GM10248 (cell line): ENCODE data around the gene LIN52.

Experiments used
- CTCF ChIA-PET: fragments of 300-600 bp; sonication (Branson Sonifier 250); formaldehyde crosslinking; extraction: SDS; loops from one replicate; lab custom pipeline; 2021; ENCODE audit warnings: antibody characterized with exemption; lab: Yijun Ruan, JAX
- POLR2A ChIA-PET: fragments of 350-650 bp; sonication (Branson Sonifier 250); formaldehyde crosslinking; extraction: SDS; loops from one replicate; lab custom pipeline; 2020; ENCODE audit warnings: antibody characterized with exemption; lab: Yijun Ruan, JAX
- DNase-seq: peaks from one replicate; pipeline ENCODE4 v3.0.0; 2012; ENCODE audit errors: extremely low spot score
- TF ChIP-seq, protein P1 (sequence below): IDR thresholded peaks from 2 replicates; pipeline ENCODE4 v1.5.1; 2012; ENCODE audit warnings: mild to moderate bottlenecking, low read depth; ENCODE audit errors: extremely low read depth, missing control alignments, control extremely low read depth

The LIN52 gene

DNA sequence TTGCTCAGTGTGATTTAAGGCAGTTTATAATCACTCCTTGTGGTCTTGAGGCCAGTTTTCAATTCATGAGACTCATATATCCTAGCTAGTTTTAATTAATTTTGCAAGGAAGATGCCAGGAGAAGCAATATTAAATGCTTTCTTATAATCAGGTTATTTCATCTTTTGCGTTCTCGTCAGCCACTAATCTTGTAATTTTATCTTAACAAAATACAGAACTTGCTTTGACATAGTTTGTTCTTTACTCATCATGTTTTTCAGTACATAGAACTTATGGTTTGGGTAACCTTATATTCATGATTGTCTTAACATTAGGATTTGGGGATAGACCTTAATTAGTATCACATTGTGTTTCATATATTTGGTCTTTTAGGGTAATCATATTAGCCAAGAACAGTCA lies 76.0 kb downstream of the LIN52 start:
- ChIA-PET CTCF (no interaction called here), POLR2A (no interaction called here)
- TF ChIP-seq, protein P1, sequence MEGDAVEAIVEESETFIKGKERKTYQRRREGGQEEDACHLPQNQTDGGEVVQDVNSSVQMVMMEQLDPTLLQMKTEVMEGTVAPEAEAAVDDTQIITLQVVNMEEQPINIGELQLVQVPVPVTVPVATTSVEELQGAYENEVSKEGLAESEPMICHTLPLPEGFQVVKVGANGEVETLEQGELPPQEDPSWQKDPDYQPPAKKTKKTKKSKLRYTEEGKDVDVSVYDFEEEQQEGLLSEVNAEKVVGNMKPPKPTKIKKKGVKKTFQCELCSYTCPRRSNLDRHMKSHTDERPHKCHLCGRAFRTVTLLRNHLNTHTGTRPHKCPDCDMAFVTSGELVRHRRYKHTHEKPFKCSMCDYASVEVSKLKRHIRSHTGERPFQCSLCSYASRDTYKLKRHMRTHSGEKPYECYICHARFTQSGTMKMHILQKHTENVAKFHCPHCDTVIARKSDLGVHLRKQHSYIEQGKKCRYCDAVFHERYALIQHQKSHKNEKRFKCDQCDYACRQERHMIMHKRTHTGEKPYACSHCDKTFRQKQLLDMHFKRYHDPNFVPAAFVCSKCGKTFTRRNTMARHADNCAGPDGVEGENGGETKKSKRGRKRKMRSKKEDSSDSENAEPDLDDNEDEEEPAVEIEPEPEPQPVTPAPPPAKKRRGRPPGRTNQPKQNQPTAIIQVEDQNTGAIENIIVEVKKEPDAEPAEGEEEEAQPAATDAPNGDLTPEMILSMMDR = no peak
- no peak for DNase-seq

DNA sequence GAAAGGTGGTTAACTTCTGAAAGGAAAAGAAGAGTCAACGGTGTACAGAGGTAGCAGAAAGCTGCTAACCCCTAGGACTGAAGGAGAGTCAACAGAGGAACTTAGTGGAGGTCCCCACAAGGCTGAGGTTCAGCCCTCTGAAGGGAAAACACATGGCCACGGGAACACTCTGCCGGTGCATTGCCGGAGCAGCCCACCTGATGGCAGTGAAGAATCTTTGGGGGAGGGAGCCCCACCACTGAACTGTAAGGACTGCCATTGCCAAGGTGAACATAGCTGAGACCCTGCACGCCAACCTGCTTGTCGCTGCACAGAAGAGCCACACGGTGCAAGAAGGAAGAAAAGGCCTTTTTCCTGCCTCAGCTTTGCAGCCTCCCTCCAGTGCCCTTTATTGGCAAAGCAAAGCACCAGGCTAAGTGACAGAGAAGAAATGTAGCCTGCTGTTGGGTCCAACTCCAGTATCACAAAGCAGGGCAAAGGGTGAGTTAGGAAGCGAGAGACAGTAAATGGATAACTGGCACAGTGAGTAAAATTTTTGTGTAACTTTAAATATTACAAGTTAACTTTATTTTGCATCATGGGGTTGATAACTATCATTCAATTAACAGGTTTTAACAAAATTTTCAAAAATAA lies 76.9 kb downstream of the LIN52 start:
- POLR2A ChIA-PET = no interaction called here
- CTCF ChIA-PET = no interaction called here
- no peak for DNase-seq
- TF ChIP-seq, protein P1 = no peak

DNA sequence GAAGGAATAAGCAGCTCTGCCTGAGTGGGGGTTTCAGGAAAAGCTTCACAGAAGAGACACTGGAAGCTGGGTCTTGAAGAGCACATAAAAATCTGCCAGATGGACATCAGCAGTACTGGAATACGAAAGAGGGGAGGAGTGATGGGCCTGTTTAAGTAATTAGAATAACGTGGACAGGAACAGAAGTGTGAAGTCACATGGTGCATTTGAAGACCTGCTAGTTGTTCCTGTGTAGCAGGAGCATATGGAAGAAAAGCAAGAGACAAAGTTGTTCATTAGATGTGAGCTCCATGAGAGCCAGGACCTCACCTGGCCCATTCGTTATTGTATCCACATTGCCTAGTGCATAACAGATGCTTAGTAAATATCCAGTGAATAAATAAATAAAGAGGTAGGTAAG lies 85.2 kb downstream of the LIN52 start:
- TF ChIP-seq, protein P1 = no peak
- DNase-seq = no peak
- ChIA-PET POLR2A (no interaction called here), CTCF (interaction anchor here (1.2 kb wide), 1 partner anchor 20 kb away, joined by 3 read pairs; no protein-coding TSS in a partner anchor)

DNA sequence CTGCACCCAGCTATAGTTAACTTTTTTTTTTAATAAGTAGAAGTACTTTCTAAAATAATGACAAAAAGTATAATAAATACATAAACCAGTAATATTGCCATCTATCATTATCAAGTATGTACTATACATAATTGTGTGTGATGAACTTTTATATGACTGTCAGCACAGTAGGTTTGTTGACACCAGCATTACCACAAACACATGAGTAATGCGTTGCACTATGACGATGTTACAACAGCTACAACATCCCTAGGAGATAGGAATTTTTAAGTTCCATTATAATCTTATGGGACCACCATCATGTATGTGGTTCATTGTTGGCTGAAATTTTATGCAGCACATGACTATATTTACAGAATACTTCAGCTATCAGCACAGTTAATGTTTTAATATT lies 91.6 kb downstream of the LIN52 start:
- POLR2A ChIA-PET = no interaction called here
- no peak for DNase-seq
- CTCF ChIA-PET = interaction anchor here (1.7 kb wide), 1 partner anchor 79 kb away, joined by 3 read pairs; no protein-coding TSS in a partner anchor
- TF ChIP-seq, protein P1 = no peak

DNA sequence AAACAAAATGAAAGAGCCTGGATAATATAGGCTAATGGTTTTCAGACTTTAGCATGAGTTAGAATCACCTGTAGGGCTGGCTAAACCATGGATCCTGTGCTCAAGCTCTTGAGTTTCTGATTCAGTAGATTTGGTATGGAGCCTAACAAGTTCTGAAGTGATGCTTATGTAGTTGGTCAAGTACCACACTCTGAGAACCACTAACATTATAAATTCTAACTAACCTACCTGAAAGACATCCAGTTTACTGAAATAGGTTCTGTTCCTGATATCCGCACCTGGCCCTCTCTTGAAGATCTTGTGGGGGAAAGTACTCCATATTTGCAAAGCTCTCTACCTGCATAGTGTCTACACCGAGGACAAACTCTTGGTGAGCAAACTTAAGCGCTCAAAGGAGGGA lies 95.1 kb downstream of the LIN52 start:
- no peak for DNase-seq
- ChIA-PET CTCF (interaction anchor here (0.8 to 1.2 kb wide), 2 partner anchors 9 to 13 kb away, joined by 3 read pairs; no protein-coding TSS in a partner anchor), POLR2A (interaction anchor here (0.6 kb wide), 1 partner anchor 180 kb away, joined by 3 read pairs; no protein-coding TSS in a partner anchor)
- TF ChIP-seq, protein P1 = no peak

DNA sequence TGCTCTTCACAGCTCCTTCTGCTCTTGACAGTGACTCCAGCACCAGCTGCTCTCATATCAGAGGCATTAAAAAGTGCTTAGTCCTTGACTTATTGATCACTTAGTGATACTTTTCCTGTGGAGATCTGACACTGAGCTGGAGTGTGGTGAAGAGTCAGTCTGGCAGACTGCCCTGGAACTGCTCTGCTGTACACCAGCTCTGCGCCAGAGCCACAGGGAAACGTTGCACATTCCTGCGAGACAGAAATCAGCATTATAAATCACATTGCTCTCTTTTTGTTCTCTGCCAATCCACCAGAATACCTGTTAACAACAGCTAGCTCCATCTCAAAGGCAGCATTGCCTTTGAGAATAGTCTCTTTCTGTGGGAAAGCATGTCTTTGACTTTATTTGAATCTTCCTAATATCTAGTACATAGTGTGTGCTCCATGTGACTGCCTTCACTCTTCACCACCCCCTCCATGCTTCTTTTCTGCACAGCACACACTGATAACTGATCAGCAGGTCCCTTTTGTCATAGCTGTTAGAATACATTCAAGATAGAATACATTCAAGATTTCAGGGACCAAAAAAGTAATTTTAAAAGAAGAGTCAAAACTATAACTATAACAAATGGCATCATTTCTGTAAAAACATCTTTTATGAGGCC lies 106.3 kb downstream of the LIN52 start:
- TF ChIP-seq, protein P1 = no peak
- DNase-seq = no peak
- ChIA-PET POLR2A (no interaction called here), CTCF (interaction anchor here (1.0 to 2.1 kb wide), 3 partner anchors 8 to 40 kb away, joined by 3 to 5 read pairs (median 4); no protein-coding TSS in a partner anchor)
